Left lung (tissue), 10 donors: Measurements from ENCODE around the gene FKBP8. TPM values are rescaled to one million over a fixed set of nuclear protein-coding genes. Genes with fewer than 3 reads are reported as not detected.

Source experiments
- ATAC-seq: fragments of 200-7000 bp; cut with Tn5 transposase; one replicate; pipeline ENCODE4 v1.9.1; 2020; ENCODE audit warnings: moderate library complexity
- DNase-seq, 4 donors: peaks; one replicate each; pipeline ENCODE4 v3.0.0-alpha.2; 2013 to 2020
- H3K27ac ChIP-seq, 2 donors: fragments of 200-600 bp; sonication (generic) in 1 of 2; one replicate each; pipeline versions ENCODE4 v1.5.0 to v1.8.0; 2020 to 2021
- H3K27me3 ChIP-seq, 2 donors: fragments of 200-600 bp; sonication (generic) in 1 of 2; one replicate each; pipeline versions ENCODE4 v1.5.0 to v1.8.0; 2020 to 2021
- H3K36me3 ChIP-seq, 2 donors: fragments of 200-600 bp; sonication (generic) in 1 of 2; one replicate each; pipeline versions ENCODE4 v1.5.0 to v1.8.0; 2020 to 2021
- H3K4me1 ChIP-seq, 2 donors: fragments of 200-600 bp; one replicate each; pipeline ENCODE4 v1.8.0; 2021
- H3K4me3 ChIP-seq, 2 donors: fragments of 200-600 bp; sonication (generic) in 1 of 2; one replicate each; pipeline versions ENCODE4 v1.5.0 to v1.8.0; 2020 to 2021; ENCODE audit warnings: mild to moderate bottlenecking in 1 of 2
- H3K9me3 ChIP-seq, 2 donors: fragments of 200-600 bp; sonication (generic) in 1 of 2; one replicate each; pipeline versions ENCODE4 v1.5.0 to v1.8.0; 2020 to 2021
- intact Hi-C, 2 donors: fragments of 100-400 bp; cut with DNase I; formaldehyde crosslinking; loops; one replicate each; pipeline versions ENCODE4 v1.11.2 to v1.14.2; 2022
- polyA plus RNA-seq, 6 donors: library from polyadenylated mRNA; unstranded; fragments of 120-200 nt; gene quantifications; one replicate each; pipeline ENCODE4 v1.2.1, GENCODE V29; 2013; ENCODE audit not compliant: insufficient read length in 6 of 6
- total RNA-seq, 2 donors: library from RNA; stranded (reverse); fragmentation: NEBNext Ultra II Directional; extraction: Animal tissue kit (Norgen Biotek cat#: 25700); gene quantifications; one replicate each; pipeline ENCODE4 v1.2.1, GENCODE V29; 2021
- TF ChIP-seq, protein P1 (sequence below), 2 donors: fragments of 200-600 bp; sonication (generic) in 1 of 2; IDR thresholded peaks; one replicate each; pipeline versions ENCODE4 v1.5.0 to v1.8.0; 2021; ENCODE audit warnings: antibody characterized with exemption in 2 of 2
- donor health status: DM: no; HTN: yes; CAD: no.
- donor health status: DM: no; HTN: no; CAD: no.

Gene FKBP8
- total and polyA plus RNA-seq, 8 donors: 176 to 232 (median 214) TPM

DNA sequence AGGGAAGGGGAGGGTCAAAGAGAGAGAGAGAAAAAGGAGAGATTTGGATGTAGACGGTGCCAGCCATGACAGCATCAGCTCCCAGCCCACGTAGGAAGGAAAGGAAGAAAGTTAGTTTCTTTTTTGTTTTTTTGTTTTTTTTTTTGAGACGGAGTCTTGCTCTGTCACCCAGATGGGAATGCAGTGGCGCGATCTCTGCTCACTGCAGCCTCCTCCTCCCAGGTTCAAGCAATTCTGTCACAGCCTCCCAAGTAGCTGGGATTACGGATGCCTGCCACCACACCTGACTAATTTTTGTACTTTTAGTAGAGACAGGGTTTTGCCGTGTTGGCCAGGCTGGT, 49.1 kb downstream of the FKBP8 start:
- TF ChIP-seq, protein P1, sequence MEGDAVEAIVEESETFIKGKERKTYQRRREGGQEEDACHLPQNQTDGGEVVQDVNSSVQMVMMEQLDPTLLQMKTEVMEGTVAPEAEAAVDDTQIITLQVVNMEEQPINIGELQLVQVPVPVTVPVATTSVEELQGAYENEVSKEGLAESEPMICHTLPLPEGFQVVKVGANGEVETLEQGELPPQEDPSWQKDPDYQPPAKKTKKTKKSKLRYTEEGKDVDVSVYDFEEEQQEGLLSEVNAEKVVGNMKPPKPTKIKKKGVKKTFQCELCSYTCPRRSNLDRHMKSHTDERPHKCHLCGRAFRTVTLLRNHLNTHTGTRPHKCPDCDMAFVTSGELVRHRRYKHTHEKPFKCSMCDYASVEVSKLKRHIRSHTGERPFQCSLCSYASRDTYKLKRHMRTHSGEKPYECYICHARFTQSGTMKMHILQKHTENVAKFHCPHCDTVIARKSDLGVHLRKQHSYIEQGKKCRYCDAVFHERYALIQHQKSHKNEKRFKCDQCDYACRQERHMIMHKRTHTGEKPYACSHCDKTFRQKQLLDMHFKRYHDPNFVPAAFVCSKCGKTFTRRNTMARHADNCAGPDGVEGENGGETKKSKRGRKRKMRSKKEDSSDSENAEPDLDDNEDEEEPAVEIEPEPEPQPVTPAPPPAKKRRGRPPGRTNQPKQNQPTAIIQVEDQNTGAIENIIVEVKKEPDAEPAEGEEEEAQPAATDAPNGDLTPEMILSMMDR (IDR thresholded peaks at IDR 0.05): no peak
- no peak overlapping the region for H3K4me3 ChIP-seq
- H3K9me3 ChIP-seq: no peaks in the 10 kb centered on the region
- peaks cover 16 to 80% of the 10 kb centered on the region in 2 donors for H3K4me1 ChIP-seq
- DNase-seq (no peak), ATAC-seq (no peak)
- H3K36me3 ChIP-seq: no peaks in the 10 kb centered on the region
- intact Hi-C loops: no loop called here
- peak overlapping the region; percentile 39 to 88 for H3K27ac ChIP-seq
- H3K27me3 ChIP-seq: no peaks in the 10 kb centered on the region

DNA sequence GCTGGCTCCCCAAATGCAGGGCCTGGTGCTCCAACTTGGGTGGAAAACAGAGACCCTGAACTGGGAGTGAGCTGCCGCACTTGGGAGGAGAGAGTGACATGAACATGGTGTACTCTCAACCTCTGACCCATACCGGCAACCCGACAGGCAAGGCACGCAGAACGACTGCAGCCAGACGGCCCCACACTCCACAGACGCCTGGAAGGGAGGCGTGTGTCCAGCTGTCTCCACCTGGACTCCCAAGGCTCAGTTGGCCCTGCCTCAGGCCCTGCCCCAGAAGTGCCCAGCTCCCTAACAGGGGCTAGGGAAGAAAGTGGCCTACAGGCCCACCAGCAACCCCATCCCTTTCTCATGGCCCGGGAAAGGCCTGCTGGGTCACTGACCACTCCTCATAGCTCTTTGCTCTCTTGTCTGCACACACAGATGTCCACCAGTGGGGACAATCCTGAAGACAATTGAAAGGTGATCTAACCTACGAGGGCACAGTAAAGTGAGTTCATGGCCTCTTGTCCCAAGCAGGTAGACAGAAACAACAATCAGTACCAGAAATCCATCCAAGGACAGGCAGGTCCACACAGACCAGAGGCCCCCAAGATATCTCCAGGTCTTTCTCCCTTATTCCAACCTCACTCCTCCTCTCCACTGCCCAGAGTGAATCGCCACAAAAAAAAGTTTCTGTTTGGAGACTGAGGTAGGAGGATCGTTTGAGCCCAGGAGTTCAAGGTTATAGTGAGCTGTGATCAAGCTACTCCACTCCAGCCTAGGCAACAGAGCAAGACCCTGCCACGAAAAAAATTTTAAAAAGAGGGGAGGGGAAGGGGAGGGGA, 49.7 kb downstream of the FKBP8 start:
- Histone ChIP-seq H3K36me3 (no peaks in the 10 kb centered on the region), H3K27me3 (no peaks in the 10 kb centered on the region), H3K4me1 (peaks cover 22 to 80% of the 10 kb centered on the region in 2 donors), H3K4me3 (no peak overlapping the region), H3K9me3 (no peaks in the 10 kb centered on the region), H3K27ac (peak overlapping the region; percentile 39 to 88)
- TF ChIP-seq, protein P1 (IDR thresholded peaks at IDR 0.05): no peak
- peak in 2 of 4 donors; percentile 31 to 67 for DNase-seq
- no peak for ATAC-seq
- intact Hi-C loops: no loop called here

DNA sequence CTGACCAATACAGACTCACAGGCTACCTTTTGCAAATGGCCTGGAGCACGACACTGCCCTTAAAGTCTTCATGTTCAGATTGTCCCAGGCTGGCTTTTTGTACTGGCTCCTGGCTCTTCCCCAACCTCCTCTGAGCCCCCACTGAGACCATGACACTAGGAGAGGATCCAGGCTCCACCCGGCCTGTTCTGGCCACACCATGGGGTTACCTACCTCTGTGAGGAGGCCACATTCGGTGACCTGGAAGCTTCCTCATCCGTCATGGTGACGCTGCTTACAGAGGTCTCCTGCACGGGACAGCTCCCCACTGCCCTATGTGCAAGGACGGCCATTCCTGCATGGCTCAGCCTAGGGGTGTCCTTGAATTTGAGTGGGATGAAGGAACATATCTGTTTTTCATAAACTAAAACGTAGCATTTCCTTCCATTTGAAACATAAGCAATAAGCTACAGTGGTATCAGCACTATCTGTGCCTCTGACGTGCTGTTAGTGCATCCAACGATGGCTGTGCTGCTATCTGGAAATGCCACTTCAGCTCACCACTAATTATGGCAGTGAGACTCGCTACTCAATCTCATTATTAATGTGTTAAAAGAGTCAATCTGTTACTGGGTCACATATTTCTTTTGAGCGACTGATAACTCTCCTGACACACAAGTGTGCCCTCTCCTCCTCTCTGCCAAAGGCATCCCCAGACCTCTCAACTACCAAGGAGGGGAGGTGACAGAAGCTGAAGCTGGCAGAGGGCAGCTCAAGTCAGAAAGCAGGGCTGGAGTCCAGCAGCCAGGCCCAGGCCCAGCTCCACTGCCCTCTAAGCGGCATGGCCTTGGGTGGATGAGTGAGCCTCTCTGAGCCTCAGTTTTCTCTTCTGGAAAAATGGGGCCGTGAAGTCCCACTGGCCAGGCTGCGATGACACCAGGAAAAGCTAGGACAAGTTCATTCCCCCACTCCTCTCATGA, 51.1 kb downstream of the FKBP8 start:
- intact Hi-C loops: no loop called here
- Histone ChIP-seq H3K4me3 (no peak overlapping the region), H3K4me1 (peaks cover 26 to 80% of the 10 kb centered on the region in 2 donors), H3K36me3 (no peaks in the 10 kb centered on the region), H3K9me3 (no peaks in the 10 kb centered on the region), H3K27ac (peak overlapping the region in 1 of 2 donors; percentile 88), H3K27me3 (no peaks in the 10 kb centered on the region)
- TF ChIP-seq, protein P1 (IDR thresholded peaks at IDR 0.05): no peak
- DNase-seq (no peak), ATAC-seq (no peak)

DNA sequence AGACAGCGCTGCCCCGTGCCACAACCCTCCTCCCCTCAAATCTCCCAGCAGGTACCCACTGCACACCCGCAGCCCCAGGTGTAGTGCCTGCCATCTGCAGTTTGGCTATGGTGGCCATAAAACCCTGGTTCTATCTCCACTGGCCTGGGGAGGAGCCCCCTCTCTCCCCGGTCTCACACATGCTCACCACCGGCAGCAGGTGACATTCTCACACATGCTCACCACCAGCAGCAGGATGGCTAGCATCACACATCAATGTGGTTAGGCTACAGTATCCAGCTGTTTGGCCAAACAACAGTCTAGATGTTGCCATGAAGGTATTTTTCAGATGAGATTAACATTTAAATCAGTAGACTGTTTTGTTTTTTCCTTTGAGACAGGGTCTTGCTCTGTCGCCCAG, 52.6 kb downstream of the FKBP8 start:
- Histone ChIP-seq H3K9me3 (no peaks in the 10 kb centered on the region), H3K36me3 (no peaks in the 10 kb centered on the region), H3K4me3 (no peak overlapping the region), H3K4me1 (peaks cover 21 to 80% of the 10 kb centered on the region in 2 donors), H3K27me3 (no peaks in the 10 kb centered on the region), H3K27ac (no peak overlapping the region)
- TF ChIP-seq, protein P1 (IDR thresholded peaks at IDR 0.05): no peak
- ATAC-seq (no peak), DNase-seq (no peak)
- intact Hi-C loops: no loop called here
